ENCODE measurements around the gene NKX2-3.

NKX2-3 gene

GRCh38 chr10:99583687-99584086 is 50.9 kb downstream of the NKX2-3 start:
- no peak for DNase-seq (ENCODE audit: low read depth)

All from activated T-helper 9 cell treated with anti-CD3 and anti-CD28 coated beads, Interleukin-2, amount 50 U/mL, for 16 hours (primary cell).